ENCODE measurements around the gene PWP2. TPM values are rescaled to one million over a fixed set of nuclear protein-coding genes. Genes with fewer than 3 reads are reported as not detected.
A peak's percentile ranks its signal among the peaks of the same experiment; 100 is the strongest.
"Not testable (repeated sequence)": the region's sequence is repeated elsewhere in the genome, so short reads cannot be mapped to it uniquely, and the experiment has no call there.

Gene PWP2
- polyA plus RNA-seq, 2 donors, result 2.2 to 3.2 TPM

DNA sequence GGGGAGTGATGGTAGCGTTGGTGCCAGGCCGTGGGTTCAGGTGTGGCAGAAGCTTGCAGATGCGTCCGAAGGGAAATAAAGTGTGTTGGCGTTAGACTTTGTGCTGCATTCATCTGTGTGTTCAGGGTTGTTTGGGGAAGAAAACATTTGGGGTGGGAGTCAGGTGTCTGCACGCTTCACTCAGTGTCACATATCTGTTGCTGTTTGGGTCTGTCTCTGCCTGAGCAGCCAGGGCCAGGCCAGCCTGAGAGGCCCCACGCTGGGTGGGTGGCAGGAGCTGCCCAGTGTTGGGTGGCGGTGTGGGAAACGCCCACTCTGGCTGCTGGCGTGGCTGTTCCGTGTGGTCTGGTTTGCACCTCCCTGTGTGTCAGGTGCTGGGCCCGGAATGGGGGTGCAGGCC, 38.4 kb downstream of the PWP2 start:
- not testable (repeated sequence) for H3K9me3 ChIP-seq (ENCODE audit: control insufficient read depth in 2 of 2, insufficient read depth in 1 of 2, low read depth in 1 of 2, low read length in 1 of 2); H3K4me1 ChIP-seq (ENCODE audit: control insufficient read depth in 2 of 2, insufficient read depth in 2 of 2, low read length in 1 of 2); H3K27ac ChIP-seq (ENCODE audit: low read depth in 2 of 2, low read length in 1 of 2); H3K36me3 ChIP-seq (ENCODE audit: control insufficient read depth in 2 of 2, insufficient read depth in 2 of 2, low read length in 1 of 2); H3K4me3 ChIP-seq (ENCODE audit: low read depth in 1 of 2, low read length in 2 of 2); H3K27me3 ChIP-seq (ENCODE audit: control insufficient read depth in 1 of 2, insufficient read depth in 2 of 2, low read length in 2 of 2)
- no CpG with 5 or more reads among the region's 12 CpGs for WGBS, 2 donors

DNA sequence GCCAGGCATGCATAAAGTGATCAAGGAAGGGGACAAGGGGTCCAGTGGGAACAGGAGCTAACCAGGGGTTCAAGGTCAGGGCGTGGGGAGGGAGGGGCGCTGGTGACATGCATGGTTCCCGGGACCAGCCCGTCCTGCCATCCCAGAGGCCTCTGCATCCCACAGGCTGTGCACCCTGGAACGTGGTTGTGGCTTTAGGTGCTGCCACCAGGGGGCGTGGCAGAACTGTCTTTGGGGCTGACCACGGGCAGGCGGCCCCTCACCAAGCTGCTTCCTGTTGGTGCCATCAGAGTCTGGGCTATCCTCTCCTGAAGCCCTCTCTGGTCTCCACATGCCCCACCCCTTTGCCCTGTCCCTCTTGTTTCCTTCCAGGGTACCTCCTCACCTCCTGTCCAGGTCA, 39.9 kb downstream of the PWP2 start:
- not testable (repeated sequence) for H3K9me3 ChIP-seq (ENCODE audit: control insufficient read depth in 2 of 2, insufficient read depth in 1 of 2, low read depth in 1 of 2, low read length in 1 of 2); H3K27ac ChIP-seq (ENCODE audit: low read depth in 2 of 2, low read length in 1 of 2); H3K4me1 ChIP-seq (ENCODE audit: control insufficient read depth in 2 of 2, insufficient read depth in 2 of 2, low read length in 1 of 2); H3K36me3 ChIP-seq (ENCODE audit: control insufficient read depth in 2 of 2, insufficient read depth in 2 of 2, low read length in 1 of 2); H3K4me3 ChIP-seq (ENCODE audit: low read depth in 1 of 2, low read length in 2 of 2); H3K27me3 ChIP-seq (ENCODE audit: control insufficient read depth in 1 of 2, insufficient read depth in 2 of 2, low read length in 2 of 2)
- WGBS, 2 donors, result no CpG with 5 or more reads among the region's 8 CpGs

GRCh38 chr21:44150255-44150654, 43.1 kb downstream of the PWP2 start:
- not testable (repeated sequence) for H3K4me3 ChIP-seq (ENCODE audit: low read depth in 1 of 2, low read length in 2 of 2); H3K27ac ChIP-seq (ENCODE audit: low read depth in 2 of 2, low read length in 1 of 2); H3K9me3 ChIP-seq (ENCODE audit: control insufficient read depth in 2 of 2, insufficient read depth in 1 of 2, low read depth in 1 of 2, low read length in 1 of 2); H3K36me3 ChIP-seq (ENCODE audit: control insufficient read depth in 2 of 2, insufficient read depth in 2 of 2, low read length in 1 of 2); H3K27me3 ChIP-seq (ENCODE audit: control insufficient read depth in 1 of 2, insufficient read depth in 2 of 2, low read length in 2 of 2); H3K4me1 ChIP-seq (ENCODE audit: control insufficient read depth in 2 of 2, insufficient read depth in 2 of 2, low read length in 1 of 2)
- no CpG with 5 or more reads among the region's 10 CpGs for WGBS, 2 donors

DNA sequence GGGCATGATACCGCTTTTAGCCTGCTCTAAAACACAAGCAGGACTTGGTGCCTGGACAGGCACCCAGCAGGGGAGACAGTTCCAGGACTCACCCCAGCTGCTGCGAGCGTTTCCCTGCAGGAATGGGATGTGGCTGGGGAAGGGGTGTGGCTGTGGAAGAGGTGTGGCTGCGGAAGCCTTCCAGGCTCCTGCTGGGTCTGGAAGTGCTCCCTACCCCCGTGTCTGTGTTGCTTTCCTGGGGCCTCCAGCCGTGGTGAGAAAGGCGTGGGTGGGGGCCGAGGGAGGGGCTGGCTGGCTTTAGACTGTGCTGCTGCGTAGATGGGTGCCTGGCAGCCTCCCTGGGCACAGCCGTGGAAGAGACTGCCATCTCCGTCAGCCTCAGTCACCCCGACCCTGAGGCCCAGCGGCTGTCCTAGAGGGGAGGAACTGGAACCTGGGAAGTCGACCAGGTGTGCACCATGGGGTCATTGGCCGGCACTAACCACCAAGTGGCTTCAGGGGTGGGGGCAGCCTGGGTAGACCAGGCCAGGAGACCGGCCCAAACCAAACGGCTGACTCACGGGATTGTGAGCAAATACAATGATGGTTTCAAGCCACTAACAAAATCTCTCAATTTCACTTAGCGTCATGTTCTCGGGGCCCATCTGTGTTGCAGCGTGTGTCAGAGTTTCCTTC, 46.2 kb downstream of the PWP2 start:
- not testable (repeated sequence) for H3K9me3 ChIP-seq (ENCODE audit: control insufficient read depth in 2 of 2, insufficient read depth in 1 of 2, low read depth in 1 of 2, low read length in 1 of 2); H3K27me3 ChIP-seq (ENCODE audit: control insufficient read depth in 1 of 2, insufficient read depth in 2 of 2, low read length in 2 of 2); H3K36me3 ChIP-seq (ENCODE audit: control insufficient read depth in 2 of 2, insufficient read depth in 2 of 2, low read length in 1 of 2); H3K4me1 ChIP-seq (ENCODE audit: control insufficient read depth in 2 of 2, insufficient read depth in 2 of 2, low read length in 1 of 2); H3K4me3 ChIP-seq (ENCODE audit: low read depth in 1 of 2, low read length in 2 of 2)
- peak overlapping the region in 1 of 2 donors; percentile 22 for H3K27ac ChIP-seq (ENCODE audit: low read depth in 2 of 2, low read length in 1 of 2)
- WGBS, 2 donors, result no CpG with 5 or more reads among the region's 21 CpGs

DNA sequence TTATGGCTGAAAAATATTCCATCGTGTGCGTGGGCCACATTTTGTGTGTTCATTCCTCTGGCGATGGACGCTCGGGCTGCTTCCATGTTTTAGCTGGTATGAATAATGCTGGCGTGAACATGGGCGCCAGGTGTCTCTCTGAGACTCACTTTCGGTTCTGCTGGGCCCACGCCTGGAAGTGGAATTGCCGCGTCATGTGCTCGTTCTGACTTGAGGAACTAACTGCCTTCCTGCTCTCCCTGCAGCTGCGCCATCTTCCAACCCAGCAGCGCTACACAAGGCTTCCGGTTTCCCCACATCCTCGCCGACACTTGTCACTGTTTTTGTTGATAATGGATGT, 46.7 kb downstream of the PWP2 start:
- 30 to 73% methylated on average over 2 to 8 of the region's 17 CpGs for WGBS, 2 donors
- H3K27ac ChIP-seq (ENCODE audit: low read depth in 2 of 2, low read length in 1 of 2), result peak overlapping the region in 1 of 2 donors; percentile 22
- not testable (repeated sequence) for H3K4me1 ChIP-seq (ENCODE audit: control insufficient read depth in 2 of 2, insufficient read depth in 2 of 2, low read length in 1 of 2); H3K36me3 ChIP-seq (ENCODE audit: control insufficient read depth in 2 of 2, insufficient read depth in 2 of 2, low read length in 1 of 2); H3K27me3 ChIP-seq (ENCODE audit: control insufficient read depth in 1 of 2, insufficient read depth in 2 of 2, low read length in 2 of 2); H3K4me3 ChIP-seq (ENCODE audit: low read depth in 1 of 2, low read length in 2 of 2); H3K9me3 ChIP-seq (ENCODE audit: control insufficient read depth in 2 of 2, insufficient read depth in 1 of 2, low read depth in 1 of 2, low read length in 1 of 2)

DNA sequence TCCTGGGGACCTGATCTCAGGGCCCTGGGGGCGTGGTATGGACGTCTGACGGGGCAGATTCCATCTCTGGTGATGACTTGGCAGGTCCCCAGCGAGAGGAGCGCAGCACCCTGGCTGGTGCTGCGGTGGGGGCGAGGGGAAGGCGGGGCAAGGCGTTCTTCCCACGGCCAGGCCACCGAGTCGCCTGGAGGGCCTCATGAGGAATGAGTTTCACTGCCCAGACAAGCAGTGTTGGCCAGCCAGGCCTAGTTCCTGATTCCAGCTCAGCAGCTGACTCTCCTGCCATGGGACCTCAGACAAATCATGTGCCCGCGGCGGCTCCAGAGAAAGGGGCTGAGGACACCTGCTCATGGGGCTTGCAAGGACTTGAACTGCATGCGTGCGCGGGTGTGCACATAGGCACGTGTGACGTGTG, 47.6 kb downstream of the PWP2 start:
- not testable (repeated sequence) for H3K9me3 ChIP-seq (ENCODE audit: control insufficient read depth in 2 of 2, insufficient read depth in 1 of 2, low read depth in 1 of 2, low read length in 1 of 2); H3K27ac ChIP-seq (ENCODE audit: low read depth in 2 of 2, low read length in 1 of 2)
- no CpG with 5 or more reads among the region's 20 CpGs for WGBS, 2 donors

GRCh38 chr21:44155231-44155993, 48.2 kb downstream of the PWP2 start:
- H3K4me1 ChIP-seq (ENCODE audit: control insufficient read depth in 2 of 2, insufficient read depth in 2 of 2, low read length in 1 of 2); H3K9me3 ChIP-seq (ENCODE audit: control insufficient read depth in 2 of 2, insufficient read depth in 1 of 2, low read depth in 1 of 2, low read length in 1 of 2); H3K36me3 ChIP-seq (ENCODE audit: control insufficient read depth in 2 of 2, insufficient read depth in 2 of 2, low read length in 1 of 2); H3K4me3 ChIP-seq (ENCODE audit: low read depth in 1 of 2, low read length in 2 of 2); H3K27ac ChIP-seq (ENCODE audit: low read depth in 2 of 2, low read length in 1 of 2); H3K27me3 ChIP-seq (ENCODE audit: control insufficient read depth in 1 of 2, insufficient read depth in 2 of 2, low read length in 2 of 2): not testable (repeated sequence)
- no CpG with 5 or more reads among the region's 38 CpGs for WGBS, 2 donors

More for the DNA sequence above, 47.6 kb downstream of the PWP2 start:
- not testable (repeated sequence) for H3K4me3 ChIP-seq (ENCODE audit: low read depth in 1 of 2, low read length in 2 of 2); H3K27me3 ChIP-seq (ENCODE audit: control insufficient read depth in 1 of 2, insufficient read depth in 2 of 2, low read length in 2 of 2); H3K4me1 ChIP-seq (ENCODE audit: control insufficient read depth in 2 of 2, insufficient read depth in 2 of 2, low read length in 1 of 2); H3K36me3 ChIP-seq (ENCODE audit: control insufficient read depth in 2 of 2, insufficient read depth in 2 of 2, low read length in 1 of 2)

GRCh38 chr21:44155994-44156380, 48.8 kb downstream of the PWP2 start:
- not testable (repeated sequence) for H3K4me3 ChIP-seq (ENCODE audit: low read depth in 1 of 2, low read length in 2 of 2); H3K27me3 ChIP-seq (ENCODE audit: control insufficient read depth in 1 of 2, insufficient read depth in 2 of 2, low read length in 2 of 2); H3K36me3 ChIP-seq (ENCODE audit: control insufficient read depth in 2 of 2, insufficient read depth in 2 of 2, low read length in 1 of 2); H3K9me3 ChIP-seq (ENCODE audit: control insufficient read depth in 2 of 2, insufficient read depth in 1 of 2, low read depth in 1 of 2, low read length in 1 of 2); H3K4me1 ChIP-seq (ENCODE audit: control insufficient read depth in 2 of 2, insufficient read depth in 2 of 2, low read length in 1 of 2); H3K27ac ChIP-seq (ENCODE audit: low read depth in 2 of 2, low read length in 1 of 2)
- no CpG with 5 or more reads among the region's 8 CpGs for WGBS, 2 donors

- H3K4me1 ChIP-seq (ENCODE audit: control insufficient read depth in 2 of 2, insufficient read depth in 2 of 2, low read length in 1 of 2); H3K36me3 ChIP-seq (ENCODE audit: control insufficient read depth in 2 of 2, insufficient read depth in 2 of 2, low read length in 1 of 2); H3K27me3 ChIP-seq (ENCODE audit: control insufficient read depth in 1 of 2, insufficient read depth in 2 of 2, low read length in 2 of 2); H3K4me3 ChIP-seq (ENCODE audit: low read depth in 1 of 2, low read length in 2 of 2); H3K27ac ChIP-seq (ENCODE audit: low read depth in 2 of 2, low read length in 1 of 2); H3K9me3 ChIP-seq (ENCODE audit: control insufficient read depth in 2 of 2, insufficient read depth in 1 of 2, low read depth in 1 of 2, low read length in 1 of 2): not testable (repeated sequence)
- WGBS, 2 donors, result no CpG with 5 or more reads among the region's 28 CpGs
These were observed 50.4 kb downstream of the PWP2 start for GRCh38 chr21:44157439-44158081.

GRCh38 chr21:44158082-44158468, 50.9 kb downstream of the PWP2 start:
- WGBS, 2 donors, result no CpG with 5 or more reads among the region's 7 CpGs
- not testable (repeated sequence) for H3K9me3 ChIP-seq (ENCODE audit: control insufficient read depth in 2 of 2, insufficient read depth in 1 of 2, low read depth in 1 of 2, low read length in 1 of 2); H3K4me1 ChIP-seq (ENCODE audit: control insufficient read depth in 2 of 2, insufficient read depth in 2 of 2, low read length in 1 of 2); H3K36me3 ChIP-seq (ENCODE audit: control insufficient read depth in 2 of 2, insufficient read depth in 2 of 2, low read length in 1 of 2); H3K27me3 ChIP-seq (ENCODE audit: control insufficient read depth in 1 of 2, insufficient read depth in 2 of 2, low read length in 2 of 2); H3K4me3 ChIP-seq (ENCODE audit: low read depth in 1 of 2, low read length in 2 of 2); H3K27ac ChIP-seq (ENCODE audit: low read depth in 2 of 2, low read length in 1 of 2)
